Neural cell (in vitro differentiated cells): ENCODE measurements around the gene SUPT3H. TPM values are rescaled to one million over a fixed set of nuclear protein-coding genes. Genes with fewer than 3 reads are reported as not detected.

Experiments
- H2AFZ ChIP-seq: fragments of 200-600, 300-800 bp; sonication (generic), shearing (Covaris generic); 2 replicates; pipeline ENCODE4 v1.6.0; 2014; ENCODE audit warnings: low read depth, mild to moderate bottlenecking, antibody characterized with exemption, low read length, moderate library complexity
- H3F3A ChIP-seq: fragments of 200-600 bp; shearing (Covaris generic); 2 replicates; pipeline ENCODE4 v1.6.1; 2016; ENCODE audit warnings: mild to moderate bottlenecking, moderate library complexity, mixed read lengths, antibody characterized with exemption, low read length; ENCODE audit not compliant: insufficient read depth, poor library complexity, severe bottlenecking
- H3K27ac ChIP-seq: fragments of 200-600, 300-800 bp; sonication (generic), shearing (Covaris generic); 2 replicates; pipeline ENCODE4 v1.5.1; 2014; ENCODE audit warnings: mild to moderate bottlenecking, low read length, moderate library complexity
- H3K27me3 ChIP-seq: fragments of 300-800, 200-600 bp; sonication (generic), shearing (Covaris generic); 2 replicates; pipeline ENCODE4 v1.6.0; 2014; ENCODE audit warnings: mild to moderate bottlenecking, low read depth, low read length, moderate library complexity; ENCODE audit not compliant: insufficient read depth
- H3K36me3 ChIP-seq: fragments of 300-800, 200-600 bp; sonication (generic), shearing (Covaris generic); 2 replicates; pipeline ENCODE4 v1.5.1; 2014; ENCODE audit warnings: mild to moderate bottlenecking, antibody characterized with exemption, low read length, moderate library complexity; ENCODE audit not compliant: insufficient read depth
- H3K4me2 ChIP-seq: fragments of 300-800, 200-600 bp; sonication (generic), shearing (Covaris generic); 2 replicates; pipeline ENCODE4 v1.6.0; 2014; ENCODE audit warnings: mild to moderate bottlenecking, low read length
- H3K4me3 ChIP-seq: fragments of 300-800, 200-600 bp; sonication (generic), shearing (Covaris generic); 2 replicates; pipeline ENCODE4 v1.5.1; 2014; ENCODE audit warnings: mild to moderate bottlenecking, low read length, moderate library complexity
- H3K79me2 ChIP-seq: fragments of 200-600 bp; shearing (Covaris generic); replicated peaks from 2 replicates; pipeline ENCODE4 v1.6.0; 2014; ENCODE audit warnings: mild to moderate bottlenecking, low read length, moderate library complexity; ENCODE audit not compliant: insufficient read depth
- H3K9ac ChIP-seq: fragments of 300-800, 200-600 bp; sonication (generic), shearing (Covaris generic); 2 replicates; pipeline ENCODE4 v1.6.1; 2016; ENCODE audit warnings: mild to moderate bottlenecking, low read length, mixed read lengths
- H3K9me2 ChIP-seq: fragments of 200-600 bp; shearing (Covaris generic); 2 replicates; pipeline ENCODE4 v1.6.1; 2016; ENCODE audit warnings: mild to moderate bottlenecking, low read length, mixed read lengths; ENCODE audit not compliant: insufficient read depth
- H3K9me3 ChIP-seq: fragments of 200-600, 300-800 bp; sonication (generic), shearing (Covaris generic); 2 replicates; pipeline ENCODE4 v1.6.1; 2016; ENCODE audit warnings: mild to moderate bottlenecking, mixed run types, low read length, moderate library complexity, mixed read lengths
- H4K20me1 ChIP-seq: fragments of 200-600 bp; shearing (Covaris generic); 2 replicates; pipeline ENCODE4 v1.6.1; 2016; ENCODE audit warnings: mild to moderate bottlenecking, mixed run types; ENCODE audit not compliant: insufficient read depth
- EP300 ChIP-seq: fragments of 450-650 bp; conservative IDR thresholded peaks from 2 replicates; pipeline ENCODE4 v1.6.1; 2014; ENCODE audit warnings: antibody characterized with exemption, mild to moderate bottlenecking, moderate library complexity; ENCODE audit not compliant: poor library complexity, severe bottlenecking
- EZH2 ChIP-seq: fragments of 200-600, 300-800 bp; shearing (Covaris generic), sonication (generic); IDR thresholded peaks from 2 replicates; pipeline ENCODE4 v1.6.1; 2014; ENCODE audit warnings: antibody characterized with exemption, low read length, borderline replicate concordance, mild to moderate bottlenecking; ENCODE audit not compliant: insufficient read depth, poor library complexity, severe bottlenecking
- MXI1 ChIP-seq: fragments of 450-650 bp; conservative IDR thresholded peaks from 2 replicates; pipeline ENCODE4 v1.6.1; 2014; ENCODE audit warnings: antibody characterized with exemption, mild to moderate bottlenecking; ENCODE audit not compliant: poor library complexity, severe bottlenecking
- POLR2AphosphoS5 ChIP-seq: IDR thresholded peaks from 2 replicates; pipeline ENCODE4 v1.6.1; 2012
- RAD21 ChIP-seq: fragments of 450-650 bp; conservative IDR thresholded peaks from 2 replicates; pipeline ENCODE4 v1.6.1; 2014; ENCODE audit warnings: antibody characterized with exemption, mild to moderate bottlenecking, moderate library complexity
- SMC3 ChIP-seq: fragments of 450-650 bp; conservative IDR thresholded peaks from 2 replicates; pipeline ENCODE4 v1.6.1; 2014; ENCODE audit warnings: antibody characterized with exemption, mild to moderate bottlenecking, moderate library complexity; ENCODE audit not compliant: poor library complexity
- TAF1 ChIP-seq: IDR thresholded peaks from 2 replicates; pipeline ENCODE4 v1.6.1; 2012; ENCODE audit warnings: low read depth
- polyA plus RNA-seq: library from polyadenylated mRNA; depleted of rRNA; stranded (reverse); fragments of >200 nt; gene quantifications from 2 replicates; pipeline ENCODE4 v1.2.3, GENCODE V29; 2014
- TF ChIP-seq, protein P1 (sequence below): fragments of 450-650 bp; IDR thresholded peaks from 2 replicates; pipeline ENCODE4 v1.5.1; 2014; ENCODE audit warnings: antibody characterized with exemption, mild to moderate bottlenecking, moderate library complexity; ENCODE audit not compliant: poor library complexity, severe bottlenecking
- TF ChIP-seq, protein P2 (sequence below): IDR thresholded peaks from 2 replicates; pipeline ENCODE4 v1.6.1; 2012; ENCODE audit warnings: borderline replicate concordance

Gene SUPT3H
- polyA plus RNA-seq, 1 donor from 2014 or later = 6.8 TPM

DNA sequence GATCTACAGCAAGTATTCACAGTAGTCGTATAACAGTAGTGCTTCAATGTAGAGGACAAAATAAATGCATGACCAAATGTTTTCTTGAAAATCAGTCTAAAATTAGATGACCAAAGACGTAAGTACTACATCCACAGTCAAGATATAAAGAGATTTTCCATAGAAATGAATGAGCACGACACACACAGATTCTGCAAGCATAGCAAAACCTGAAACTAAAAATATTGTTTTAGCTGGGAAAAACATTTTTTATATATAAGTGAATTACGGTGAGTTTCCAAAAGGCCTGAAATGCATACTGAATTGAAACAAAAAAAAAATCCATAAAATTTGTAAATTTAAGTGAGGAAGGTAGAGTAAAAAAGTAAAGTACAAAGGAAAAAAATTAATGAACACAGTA is 217.4 kb downstream of the SUPT3H start:
- no peak overlapping the region for H2AFZ ChIP-seq
- no peak overlapping the region for H3K4me3 ChIP-seq
- no peaks in the 10 kb centered on the region for H4K20me1 ChIP-seq
- no peaks in the 10 kb centered on the region for H3K27me3 ChIP-seq
- H3K9me3 ChIP-seq = no peaks in the 10 kb centered on the region
- H3K4me2 ChIP-seq = no peak overlapping the region
- H3K9me2 ChIP-seq = no peaks in the 10 kb centered on the region
- no peaks in the 10 kb centered on the region for H3K36me3 ChIP-seq
- no peak overlapping the region for H3K9ac ChIP-seq
- H3K27ac ChIP-seq = no peak overlapping the region
- no peaks in the 10 kb centered on the region for H3K79me2 ChIP-seq
- no peaks in the 10 kb centered on the region for H3F3A ChIP-seq
- TF ChIP-seq, protein P1, sequence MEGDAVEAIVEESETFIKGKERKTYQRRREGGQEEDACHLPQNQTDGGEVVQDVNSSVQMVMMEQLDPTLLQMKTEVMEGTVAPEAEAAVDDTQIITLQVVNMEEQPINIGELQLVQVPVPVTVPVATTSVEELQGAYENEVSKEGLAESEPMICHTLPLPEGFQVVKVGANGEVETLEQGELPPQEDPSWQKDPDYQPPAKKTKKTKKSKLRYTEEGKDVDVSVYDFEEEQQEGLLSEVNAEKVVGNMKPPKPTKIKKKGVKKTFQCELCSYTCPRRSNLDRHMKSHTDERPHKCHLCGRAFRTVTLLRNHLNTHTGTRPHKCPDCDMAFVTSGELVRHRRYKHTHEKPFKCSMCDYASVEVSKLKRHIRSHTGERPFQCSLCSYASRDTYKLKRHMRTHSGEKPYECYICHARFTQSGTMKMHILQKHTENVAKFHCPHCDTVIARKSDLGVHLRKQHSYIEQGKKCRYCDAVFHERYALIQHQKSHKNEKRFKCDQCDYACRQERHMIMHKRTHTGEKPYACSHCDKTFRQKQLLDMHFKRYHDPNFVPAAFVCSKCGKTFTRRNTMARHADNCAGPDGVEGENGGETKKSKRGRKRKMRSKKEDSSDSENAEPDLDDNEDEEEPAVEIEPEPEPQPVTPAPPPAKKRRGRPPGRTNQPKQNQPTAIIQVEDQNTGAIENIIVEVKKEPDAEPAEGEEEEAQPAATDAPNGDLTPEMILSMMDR = no peak
- TF ChIP-seq EP300 (no peak), SMC3 (no peak), EZH2 (no peak), TAF1 (no peak), POLR2AphosphoS5 (no peak), MXI1 (no peak), RAD21 (no peak)
- TF ChIP-seq, protein P2, sequence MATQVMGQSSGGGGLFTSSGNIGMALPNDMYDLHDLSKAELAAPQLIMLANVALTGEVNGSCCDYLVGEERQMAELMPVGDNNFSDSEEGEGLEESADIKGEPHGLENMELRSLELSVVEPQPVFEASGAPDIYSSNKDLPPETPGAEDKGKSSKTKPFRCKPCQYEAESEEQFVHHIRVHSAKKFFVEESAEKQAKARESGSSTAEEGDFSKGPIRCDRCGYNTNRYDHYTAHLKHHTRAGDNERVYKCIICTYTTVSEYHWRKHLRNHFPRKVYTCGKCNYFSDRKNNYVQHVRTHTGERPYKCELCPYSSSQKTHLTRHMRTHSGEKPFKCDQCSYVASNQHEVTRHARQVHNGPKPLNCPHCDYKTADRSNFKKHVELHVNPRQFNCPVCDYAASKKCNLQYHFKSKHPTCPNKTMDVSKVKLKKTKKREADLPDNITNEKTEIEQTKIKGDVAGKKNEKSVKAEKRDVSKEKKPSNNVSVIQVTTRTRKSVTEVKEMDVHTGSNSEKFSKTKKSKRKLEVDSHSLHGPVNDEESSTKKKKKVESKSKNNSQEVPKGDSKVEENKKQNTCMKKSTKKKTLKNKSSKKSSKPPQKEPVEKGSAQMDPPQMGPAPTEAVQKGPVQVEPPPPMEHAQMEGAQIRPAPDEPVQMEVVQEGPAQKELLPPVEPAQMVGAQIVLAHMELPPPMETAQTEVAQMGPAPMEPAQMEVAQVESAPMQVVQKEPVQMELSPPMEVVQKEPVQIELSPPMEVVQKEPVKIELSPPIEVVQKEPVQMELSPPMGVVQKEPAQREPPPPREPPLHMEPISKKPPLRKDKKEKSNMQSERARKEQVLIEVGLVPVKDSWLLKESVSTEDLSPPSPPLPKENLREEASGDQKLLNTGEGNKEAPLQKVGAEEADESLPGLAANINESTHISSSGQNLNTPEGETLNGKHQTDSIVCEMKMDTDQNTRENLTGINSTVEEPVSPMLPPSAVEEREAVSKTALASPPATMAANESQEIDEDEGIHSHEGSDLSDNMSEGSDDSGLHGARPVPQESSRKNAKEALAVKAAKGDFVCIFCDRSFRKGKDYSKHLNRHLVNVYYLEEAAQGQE = no peak

- H3K4me2 ChIP-seq = no peak overlapping the region
- no peak overlapping the region for H3K4me3 ChIP-seq
- no peaks in the 10 kb centered on the region for H4K20me1 ChIP-seq
- no peaks in the 10 kb centered on the region for H3K9me2 ChIP-seq
- no peak overlapping the region for H3K9ac ChIP-seq
- no peaks in the 10 kb centered on the region for H3K36me3 ChIP-seq
- H3K27ac ChIP-seq = no peak overlapping the region
- H2AFZ ChIP-seq = no peak overlapping the region
- no peaks in the 10 kb centered on the region for H3F3A ChIP-seq
- H3K9me3 ChIP-seq = no peaks in the 10 kb centered on the region
- H3K27me3 ChIP-seq = no peaks in the 10 kb centered on the region
- H3K79me2 ChIP-seq = no peaks in the 10 kb centered on the region
- TF ChIP-seq POLR2AphosphoS5 (no peak), EP300 (no peak), RAD21 (no peak), SMC3 (no peak), MXI1 (no peak), TAF1 (no peak), EZH2 (no peak)
- TF ChIP-seq, protein P1 = no peak
- TF ChIP-seq, protein P2 = no peak
Observed at GRCh38 chr6:45156075-45156474, 221.7 kb downstream of the SUPT3H start.
